GM12864 (cell line): Measurements from ENCODE around the gene SPATA17.
"Not testable (repeated sequence)": the region's sequence is repeated elsewhere in the genome, so short reads cannot be mapped to it uniquely, and the experiment has no call there.

Experiments
- DNase-seq: peaks from one replicate; pipeline ENCODE4 v3.0.0-alpha.2; 2011; ENCODE audit warnings: low read depth
- H3K4me3 ChIP-seq: 2 replicates; pipeline ENCODE4 v1.5.1; 2011; ENCODE audit warnings: mild to moderate bottlenecking, low read depth, low read length, control low read depth
- TF ChIP-seq, protein P1 (sequence below): IDR thresholded peaks from 2 replicates; pipeline ENCODE4 v1.5.1; 2011; ENCODE audit warnings: low read depth, mild to moderate bottlenecking, moderate library complexity, low read length, control low read depth, inconsistent platforms; ENCODE audit errors: missing control alignments

SPATA17 gene

DNA sequence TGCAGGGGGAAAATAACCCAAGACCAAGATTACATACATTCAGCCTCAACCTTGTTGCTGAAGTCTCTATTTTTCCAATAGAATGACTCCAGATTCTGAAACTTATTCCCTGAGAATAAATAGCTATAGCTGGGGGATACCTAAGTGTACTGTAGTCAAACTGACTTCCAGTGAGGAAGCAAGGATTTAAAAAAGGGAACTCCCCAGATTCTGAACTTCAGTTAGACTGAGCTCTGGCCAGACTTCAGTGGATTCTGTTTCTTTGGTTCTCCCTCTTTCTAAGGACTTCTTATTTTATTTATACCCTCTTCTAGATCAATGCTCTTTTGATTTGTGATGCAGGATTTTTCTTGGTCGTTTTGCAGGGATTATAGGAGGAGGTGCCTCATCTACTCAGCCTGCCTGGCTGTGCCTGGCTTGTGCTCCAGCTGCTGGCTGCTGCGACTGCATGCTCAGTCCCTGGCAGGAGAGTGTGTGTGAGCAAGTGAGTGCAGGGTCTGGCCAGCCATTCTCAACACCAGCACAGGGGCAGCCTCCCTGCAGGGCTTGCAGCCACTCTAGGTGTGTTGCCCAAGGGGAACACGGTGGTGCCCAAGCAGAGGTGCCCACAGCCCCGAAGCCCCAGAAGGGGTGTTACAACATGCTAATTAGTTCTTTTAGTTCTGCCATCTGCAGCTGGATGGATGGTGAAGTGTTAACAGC, 43.0 kb downstream of the SPATA17 start:
- H3K4me3 ChIP-seq: no peak overlapping the region
- TF ChIP-seq, protein P1, sequence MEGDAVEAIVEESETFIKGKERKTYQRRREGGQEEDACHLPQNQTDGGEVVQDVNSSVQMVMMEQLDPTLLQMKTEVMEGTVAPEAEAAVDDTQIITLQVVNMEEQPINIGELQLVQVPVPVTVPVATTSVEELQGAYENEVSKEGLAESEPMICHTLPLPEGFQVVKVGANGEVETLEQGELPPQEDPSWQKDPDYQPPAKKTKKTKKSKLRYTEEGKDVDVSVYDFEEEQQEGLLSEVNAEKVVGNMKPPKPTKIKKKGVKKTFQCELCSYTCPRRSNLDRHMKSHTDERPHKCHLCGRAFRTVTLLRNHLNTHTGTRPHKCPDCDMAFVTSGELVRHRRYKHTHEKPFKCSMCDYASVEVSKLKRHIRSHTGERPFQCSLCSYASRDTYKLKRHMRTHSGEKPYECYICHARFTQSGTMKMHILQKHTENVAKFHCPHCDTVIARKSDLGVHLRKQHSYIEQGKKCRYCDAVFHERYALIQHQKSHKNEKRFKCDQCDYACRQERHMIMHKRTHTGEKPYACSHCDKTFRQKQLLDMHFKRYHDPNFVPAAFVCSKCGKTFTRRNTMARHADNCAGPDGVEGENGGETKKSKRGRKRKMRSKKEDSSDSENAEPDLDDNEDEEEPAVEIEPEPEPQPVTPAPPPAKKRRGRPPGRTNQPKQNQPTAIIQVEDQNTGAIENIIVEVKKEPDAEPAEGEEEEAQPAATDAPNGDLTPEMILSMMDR: no peak
- no peak for DNase-seq

DNA sequence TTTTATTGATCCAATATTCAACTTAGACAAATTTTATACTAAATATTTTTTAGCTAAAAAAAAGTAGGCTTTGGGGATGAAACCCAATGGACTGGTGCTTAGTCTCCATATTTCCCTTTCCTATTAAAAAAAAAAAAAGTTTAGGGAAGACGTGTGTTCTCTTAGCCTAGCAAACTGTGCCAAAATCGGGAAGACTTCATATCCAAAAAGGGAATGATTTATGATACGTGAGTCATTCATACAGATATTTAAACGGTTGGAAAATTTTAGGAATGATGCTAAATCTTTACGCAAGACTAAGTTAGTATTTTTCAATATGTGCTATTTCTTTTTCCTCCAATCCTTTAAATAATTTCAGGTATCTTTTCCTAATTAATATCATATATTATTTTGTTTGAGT, 50.7 kb downstream of the SPATA17 start:
- no peak for DNase-seq
- TF ChIP-seq, protein P1: no peak
- H3K4me3 ChIP-seq: no peak overlapping the region

DNA sequence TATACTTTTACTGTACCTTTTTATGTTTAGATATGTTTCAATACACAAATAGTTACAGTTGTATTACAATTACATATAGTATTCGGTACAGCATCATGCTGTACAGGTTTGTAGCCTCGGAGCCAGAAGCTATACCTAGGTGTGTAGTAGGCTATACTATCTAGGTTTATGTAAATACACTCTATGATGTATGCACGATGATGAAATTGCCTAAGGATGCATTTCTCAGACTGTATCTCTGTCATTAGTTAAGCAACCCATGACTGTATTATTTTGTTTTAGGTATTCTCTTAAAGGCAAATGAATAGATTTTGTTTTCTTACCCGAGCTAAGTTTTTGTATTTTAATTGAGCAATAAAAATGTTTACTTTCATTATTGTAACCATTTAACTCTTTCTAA, 56.4 kb downstream of the SPATA17 start:
- DNase-seq: no peak
- TF ChIP-seq, protein P1: no peak
- H3K4me3 ChIP-seq: no peak overlapping the region

DNA sequence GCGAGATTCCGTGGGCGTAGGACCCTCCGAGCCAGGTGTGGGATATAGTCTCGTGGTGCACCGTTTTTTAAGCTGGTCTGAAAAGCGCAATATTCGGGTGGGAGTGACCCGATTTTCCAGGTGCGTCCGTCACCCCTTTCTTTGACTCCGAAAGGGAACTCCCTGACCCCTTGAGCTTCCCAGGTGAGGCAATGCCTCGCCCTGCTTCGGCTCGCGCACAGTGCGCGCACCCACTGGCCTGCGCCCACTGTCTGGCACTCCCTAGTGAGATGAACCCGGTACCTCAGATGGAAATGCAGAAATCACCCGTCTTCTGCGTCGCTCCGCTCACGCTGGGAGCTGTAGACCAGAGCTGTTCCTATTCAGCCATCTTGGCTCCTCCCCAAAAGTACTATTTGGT, 65.0 kb downstream of the SPATA17 start:
- not testable (repeated sequence) for H3K4me3 ChIP-seq, DNase-seq

DNA sequence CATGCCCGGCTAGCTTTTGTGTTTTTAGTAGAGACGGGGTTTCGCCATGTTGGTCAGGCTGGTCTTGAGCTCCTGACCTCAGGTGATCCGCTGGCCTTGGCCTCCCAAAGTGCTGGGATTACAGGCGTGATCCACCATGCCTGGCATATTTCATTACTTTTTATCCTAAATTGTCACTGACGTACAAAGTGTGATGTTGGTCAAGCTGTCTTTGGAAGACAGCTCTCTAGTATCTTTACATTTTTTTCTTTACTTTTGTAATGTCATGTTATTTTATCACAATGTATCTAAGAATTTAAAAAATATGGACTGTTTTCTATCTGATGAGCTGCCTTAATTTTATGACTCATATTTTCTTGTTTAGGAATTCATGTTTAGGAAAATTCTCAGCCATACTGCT, 72.2 kb downstream of the SPATA17 start:
- H3K4me3 ChIP-seq: no peak overlapping the region
- TF ChIP-seq, protein P1: no peak
- no peak for DNase-seq

DNA sequence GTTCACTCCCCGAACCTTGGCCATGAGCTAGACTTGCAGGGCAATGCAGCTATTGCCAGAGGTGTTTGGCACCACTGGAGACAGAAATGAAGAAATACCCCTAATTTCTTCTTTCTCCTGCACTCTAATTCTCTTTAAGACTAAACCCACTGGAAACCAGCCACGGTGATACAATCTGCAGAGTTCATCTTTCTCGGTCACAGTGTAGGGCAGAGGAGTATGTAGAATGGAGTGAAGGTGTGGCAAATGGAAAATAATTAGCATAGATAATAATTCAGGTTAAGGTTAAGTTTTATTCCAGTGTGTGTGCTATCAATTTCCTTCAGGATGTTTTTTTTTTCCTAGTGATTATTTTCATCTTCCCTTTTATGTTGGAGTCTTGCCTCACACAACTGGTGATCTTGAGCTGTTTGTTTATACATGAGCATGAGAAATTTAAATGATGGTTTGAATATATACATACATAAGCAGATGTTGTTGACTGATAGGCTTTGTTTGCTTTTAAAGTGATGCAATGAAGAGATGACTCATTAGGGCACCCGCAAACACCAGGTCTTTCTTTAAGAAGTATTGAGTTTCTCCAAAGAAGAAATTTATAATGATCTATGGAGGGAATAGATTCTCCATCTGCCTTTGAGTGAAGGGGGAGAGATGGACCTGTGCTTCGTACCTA, 81.9 kb downstream of the SPATA17 start:
- no peak overlapping the region for H3K4me3 ChIP-seq
- TF ChIP-seq, protein P1: no peak
- DNase-seq: no peak

DNA sequence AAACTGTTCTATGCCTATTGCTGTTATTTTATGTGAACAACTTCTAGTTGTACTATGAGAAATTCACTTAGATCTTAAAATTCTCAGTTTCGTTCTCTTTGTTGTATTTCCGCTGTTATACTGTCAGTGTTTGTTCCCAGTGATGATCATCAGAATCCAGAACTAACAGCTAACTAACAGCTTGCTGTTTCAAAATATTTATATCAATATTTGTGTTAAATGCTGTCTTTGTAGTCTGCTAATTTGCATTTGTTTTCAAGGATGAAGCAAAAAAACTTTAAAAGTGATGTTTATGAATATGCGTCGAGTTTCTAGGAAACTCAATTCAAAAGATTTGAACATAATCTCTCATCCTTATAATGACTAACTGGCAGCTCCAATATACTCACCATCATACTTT, 84.5 kb downstream of the SPATA17 start:
- DNase-seq: no peak
- no peak overlapping the region for H3K4me3 ChIP-seq
- TF ChIP-seq, protein P1: no peak
